MCF 10A (cell line): ENCODE results near the gene PARVB. TPM values are rescaled to one million over a fixed set of nuclear protein-coding genes. Genes with fewer than 3 reads are reported as not detected.

Source experiments
- BruUV-seq: library from RNA; stranded (reverse); fragments of 400-500 nt; replicated peaks from 2 replicates; lab custom pipeline; 2021; lab: Mats Ljungman, UMichigan
- CTCF ChIA-PET: fragments of 300-600 bp; sonication (Branson Sonifier 250); formaldehyde crosslinking; extraction: SDS; loops from one replicate; lab custom pipeline; 2021; ENCODE audit warnings: antibody characterized with exemption, inconsistent platforms; lab: Yijun Ruan, JAX
- POLR2A ChIA-PET: fragments of 300-600, 350-650 bp; sonication (Branson Sonifier 250); formaldehyde crosslinking; extraction: SDS; loops from one replicate; lab custom pipeline; 2020; ENCODE audit warnings: antibody characterized with exemption, inconsistent platforms; lab: Yijun Ruan, JAX
- DNase-seq: peaks from one replicate; pipeline ENCODE4 v3.0.0-alpha.2; 2018; ENCODE audit not compliant: unreplicated experiment
- H3K27ac Mint-ChIP-seq: one replicate; pipeline ENCODE4 v1.8.0; 2022; ENCODE audit warnings: mild to moderate bottlenecking, low read depth, mixed read lengths; ENCODE audit not compliant: unreplicated experiment
- H3K27me3 Mint-ChIP-seq: one replicate; pipeline ENCODE4 v1.8.0; 2022; ENCODE audit warnings: mixed read lengths; ENCODE audit not compliant: insufficient read depth, unreplicated experiment
- H3K36me3 Mint-ChIP-seq: one replicate; pipeline ENCODE4 v1.8.0; 2022; ENCODE audit warnings: mild to moderate bottlenecking, moderate library complexity, mixed read lengths; ENCODE audit not compliant: insufficient read depth, unreplicated experiment
- H3K4me1 Mint-ChIP-seq: one replicate; pipeline ENCODE4 v1.8.0; 2022; ENCODE audit warnings: mixed read lengths; ENCODE audit not compliant: insufficient read depth, unreplicated experiment
- H3K4me3 Mint-ChIP-seq: one replicate; pipeline ENCODE4 v1.8.0; 2022; ENCODE audit warnings: mild to moderate bottlenecking, moderate library complexity, mixed read lengths; ENCODE audit not compliant: unreplicated experiment
- H3K9me3 Mint-ChIP-seq: one replicate; pipeline ENCODE4 v1.8.0; 2022; ENCODE audit warnings: mixed read lengths; ENCODE audit not compliant: unreplicated experiment
- CTCF ChIP-seq: fragments of 200-600 bp; IDR thresholded peaks from one replicate; pipeline ENCODE4 v1.8.0; 2022; ENCODE audit warnings: antibody characterized with exemption, mild to moderate bottlenecking; ENCODE audit not compliant: unreplicated experiment
- intact Hi-C: fragments of 100-400 bp; cut with micrococcal nuclease; formaldehyde crosslinking; loops from 2 replicates; pipeline ENCODE4 v1.14.1; 2022
- total RNA-seq: library from RNA; stranded (reverse); gene quantifications from 2 replicates; pipeline ENCODE4 v1.2.3, GENCODE V29; 2022

Gene PARVB
- total RNA-seq, 1 experiment from 2014 or later, result 26.0 TPM

GRCh38 chr22:44217346-44217745, 193.2 kb downstream of the PARVB start:
- DNase-seq, result no peak
- ChIA-PET POLR2A (no interaction called here), CTCF (interaction anchor here (0.6 kb wide), 1 partner anchor 315 kb away, joined by 4 read pairs; no protein-coding TSS in a partner anchor)
- H3K36me3 Mint-ChIP-seq, result no peaks in the 10 kb centered on the region
- peaks cover 11% of the 10 kb centered on the region for H3K27me3 Mint-ChIP-seq
- no peaks in the 10 kb centered on the region for H3K4me1 Mint-ChIP-seq
- no peak overlapping the region for H3K4me3 Mint-ChIP-seq
- H3K9me3 Mint-ChIP-seq, result no peaks in the 10 kb centered on the region
- BruUV-seq, result no TSS peak
- no peak overlapping the region for H3K27ac Mint-ChIP-seq
- no peak for TF ChIP-seq CTCF
- intact Hi-C loops, result no loop called here

DNA sequence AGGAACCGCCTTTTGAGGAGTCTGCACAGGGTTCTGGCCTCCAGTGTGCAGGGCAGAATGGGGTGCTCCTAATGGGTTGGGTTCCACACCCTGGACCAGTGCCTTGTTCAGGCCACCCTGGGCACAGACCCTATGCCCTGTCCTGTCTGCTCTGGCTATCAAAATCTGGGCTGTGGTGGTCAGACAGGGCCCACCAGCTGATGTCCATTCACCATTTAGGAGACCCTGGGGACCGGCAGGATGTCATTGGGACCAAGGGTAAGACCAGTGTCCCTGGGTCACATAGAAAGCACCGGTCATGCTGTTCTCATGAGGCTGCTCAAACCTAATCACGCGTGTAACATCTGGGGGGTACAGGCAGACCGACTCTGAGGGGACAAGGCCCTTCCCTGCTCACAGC, 194.0 kb downstream of the PARVB start:
- BruUV-seq, result no TSS peak
- POLR2A ChIA-PET, result no interaction called here
- TF ChIP-seq CTCF, result no peak
- Mint-ChIP-seq H3K4me1 (no peaks in the 10 kb centered on the region), H3K4me3 (no peak overlapping the region), H3K9me3 (no peaks in the 10 kb centered on the region), H3K36me3 (no peaks in the 10 kb centered on the region), H3K27me3 (peaks cover 11% of the 10 kb centered on the region), H3K27ac (no peak overlapping the region)
- no peak for DNase-seq
- intact Hi-C loops, result no loop called here
- CTCF ChIA-PET, result no interaction called here

GRCh38 chr22:44219101-44219870, 195.2 kb downstream of the PARVB start:
- Mint-ChIP-seq H3K36me3 (no peaks in the 10 kb centered on the region), H3K27ac (no peak overlapping the region), H3K27me3 (peaks cover 11% of the 10 kb centered on the region), H3K4me1 (peaks cover 11% of the 10 kb centered on the region), H3K9me3 (no peaks in the 10 kb centered on the region), H3K4me3 (no peak overlapping the region)
- intact Hi-C loops, result no loop called here
- ChIA-PET CTCF (interaction anchor here (0.7 kb wide), 1 partner anchor 338 kb away, joined by 3 read pairs; no protein-coding TSS in a partner anchor), POLR2A (interaction anchor here (0.6 kb wide), 1 partner anchor 391 kb away, joined by 3 read pairs; no protein-coding TSS in a partner anchor)
- BruUV-seq, result no TSS peak
- TF ChIP-seq CTCF, result no peak
- DNase-seq, result no peak

- no peak for TF ChIP-seq CTCF
- H3K4me3 Mint-ChIP-seq, result no peak overlapping the region
- POLR2A ChIA-PET, result interaction anchor here (0.5 kb wide), 1 partner anchor 184 kb away, joined by 3 read pairs; no protein-coding TSS in a partner anchor
- no peaks in the 10 kb centered on the region for H3K9me3 Mint-ChIP-seq
- H3K4me1 Mint-ChIP-seq, result peaks cover 12% of the 10 kb centered on the region
- intact Hi-C loops, result no loop called here
- peaks cover 26% of the 10 kb centered on the region for H3K27me3 Mint-ChIP-seq
- no TSS peak for BruUV-seq
- CTCF ChIA-PET, result no interaction called here
- H3K36me3 Mint-ChIP-seq, result no peaks in the 10 kb centered on the region
- DNase-seq, result no peak
- no peak overlapping the region for H3K27ac Mint-ChIP-seq
Measured at GRCh38 chr22:44220727-44221680, 196.9 kb downstream of the PARVB start.
